CD4-positive, alpha-beta T cell (primary cell): ENCODE results near the gene RPL5. TPM values are rescaled to one million over a fixed set of nuclear protein-coding genes. Genes with fewer than 3 reads are reported as not detected.

Source experiments
- ATAC-seq: fragments of 200-7000 bp; cut with Tn5 transposase; one replicate; pipeline ENCODE4 v1.10.0; 2022; ENCODE audit warnings: mild to moderate bottlenecking; ENCODE audit not compliant: poor library complexity
- CTCF ChIA-PET: fragments of 350-600 bp; sonication (Branson Sonifier 250); formaldehyde crosslinking; loops from one replicate; lab custom pipeline; 2021; ENCODE audit warnings: antibody characterized with exemption, inconsistent platforms; lab: Charles Lee
- POLR2A ChIA-PET: fragments of 350-600 bp; sonication (Branson Sonifier 250); formaldehyde crosslinking; loops from one replicate; lab custom pipeline; 2021; ENCODE audit warnings: antibody characterized with exemption, inconsistent platforms; lab: Charles Lee
- DNase-seq, 14 experiments: peaks; one replicate each; pipeline ENCODE4 v3.0.0-alpha.2; 2013 to 2020; ENCODE audit warnings: mixed read lengths in 2 of 14
- H3K27ac ChIP-seq, 2 donors: one replicate each; pipeline versions ENCODE4 v1.5.1 to v1.7.0; 2013; ENCODE audit warnings: low read length in 2 of 2, low read depth in 1 of 2, mild to moderate bottlenecking in 1 of 2
- H3K27me3 ChIP-seq, 2 experiments: 1 replicate in 1 of 2; 2 replicates in 1 of 2; pipeline versions ENCODE4 v1.6.1 to v1.7.0; 2013; ENCODE audit warnings: low read length in 2 of 2, control low read depth in 1 of 2, mild to moderate bottlenecking in 1 of 2, moderate library complexity in 1 of 2; ENCODE audit not compliant: insufficient read depth in 2 of 2, control insufficient read depth in 1 of 2
- H3K36me3 ChIP-seq: one replicate; pipeline ENCODE4 v1.6.1; 2013; ENCODE audit warnings: low read length, control low read depth; ENCODE audit not compliant: insufficient read depth
- H3K4me1 ChIP-seq: one replicate; pipeline ENCODE4 v1.6.1; 2013; ENCODE audit warnings: low read length, control low read depth; ENCODE audit not compliant: insufficient read depth
- H3K4me3 ChIP-seq: one replicate; pipeline ENCODE4 v1.5.1; 2013; ENCODE audit warnings: mild to moderate bottlenecking, low read length, moderate library complexity
- H3K9me3 ChIP-seq, 2 experiments: 1 replicate in 1 of 2; 2 replicates in 1 of 2; pipeline versions ENCODE4 v1.6.1 to v1.7.0; 2013; ENCODE audit warnings: low read length in 2 of 2, mild to moderate bottlenecking in 2 of 2, control low read depth in 1 of 2, moderate library complexity in 1 of 2; ENCODE audit not compliant: control insufficient read depth in 1 of 2, insufficient read depth in 1 of 2
- H3K27ac Mint-ChIP-seq: one replicate; pipeline ENCODE4 v1.8.0; 2020; ENCODE audit warnings: mixed read lengths
- H3K27me3 Mint-ChIP-seq: one replicate; pipeline ENCODE4 v1.8.0; 2021; ENCODE audit warnings: mixed read lengths
- H3K36me3 Mint-ChIP-seq: one replicate; pipeline ENCODE4 v1.8.0; 2021; ENCODE audit warnings: low read depth, mixed read lengths
- H3K4me1 Mint-ChIP-seq: one replicate; pipeline ENCODE4 v1.8.0; 2021; ENCODE audit warnings: low read depth, mixed read lengths
- H3K4me3 Mint-ChIP-seq: one replicate; pipeline ENCODE4 v1.8.0; 2020; ENCODE audit warnings: mild to moderate bottlenecking, mixed read lengths
- H3K9me3 Mint-ChIP-seq: one replicate; pipeline ENCODE4 v1.8.0; 2020; ENCODE audit warnings: mixed read lengths
- CTCF ChIP-seq: fragments of 200-600 bp; IDR thresholded peaks from one replicate; pipeline ENCODE4 v1.8.0; 2022; ENCODE audit warnings: antibody characterized with exemption, mild to moderate bottlenecking
- intact Hi-C, 2 experiments: fragments of 100-400 bp; cut with DNase I in 1 of 2; cut with micrococcal nuclease in 1 of 2; formaldehyde crosslinking; loops; one replicate each; pipeline versions ENCODE4 v1.15.1 to v1.9.0; 2023 to 2025; cut with DNase I, micrococcal nuclease
- total RNA-seq, 174 experiments: library from RNA in 2 of 174; stranded (reverse) in 2 of 174; gene quantifications; one replicate each; pipeline ENCODE4 v1.2.3 and lab custom pipeline; 2021 to 2026

RPL5 gene
- total RNA-seq, 2 experiments from 2014 or later: 1,712 to 1,770 TPM

DNA sequence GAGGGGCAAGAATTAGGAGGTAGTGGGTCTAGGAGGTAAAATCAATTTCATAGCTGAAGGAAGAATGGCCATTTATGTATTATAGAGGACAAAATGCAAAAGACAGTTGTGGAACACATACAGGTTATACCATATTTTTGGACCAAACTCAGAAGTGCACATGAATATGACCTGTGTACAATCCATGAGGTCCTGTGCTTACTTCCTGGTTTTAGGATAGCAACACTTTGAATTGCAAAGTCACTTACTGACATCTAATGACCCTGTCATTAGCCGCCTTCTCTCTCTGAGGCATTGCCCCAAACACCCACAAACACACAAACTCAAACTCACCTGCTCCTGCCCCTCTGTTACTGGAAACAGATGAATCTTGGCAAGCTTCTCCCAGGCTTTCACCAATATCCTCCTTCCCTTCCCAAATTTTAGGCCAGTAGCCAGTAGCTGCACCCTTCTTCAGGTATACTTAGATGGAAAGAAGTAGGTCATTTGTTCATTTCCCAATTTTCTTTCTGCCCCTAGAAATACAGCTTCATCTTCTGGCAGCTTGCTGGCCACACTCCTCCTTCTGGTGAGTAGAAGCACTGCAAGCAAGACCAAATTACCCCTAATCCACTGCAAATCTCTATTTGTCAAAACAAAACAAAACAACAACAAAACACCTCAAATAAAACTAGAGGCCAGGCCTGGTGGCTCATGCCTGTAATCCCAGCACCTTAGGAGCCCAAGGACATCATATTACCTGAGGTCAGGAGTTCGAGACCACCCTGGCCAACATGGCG lies 13.7 kb upstream of the RPL5 start:
- H3K4me3 ChIP-seq: no peak overlapping the region
- Mint-ChIP-seq H3K9me3 (no peaks in the 10 kb centered on the region), H3K27me3 (peaks cover 6% of the 10 kb centered on the region), H3K4me3 (no peak overlapping the region), H3K4me1 (no peaks in the 10 kb centered on the region), H3K27ac (no peak overlapping the region), H3K36me3 (no peaks in the 10 kb centered on the region)
- no peaks in the 10 kb centered on the region for H3K9me3 ChIP-seq
- H3K27ac ChIP-seq: no peak overlapping the region
- H3K36me3 ChIP-seq: no peaks in the 10 kb centered on the region
- H3K4me1 ChIP-seq: no peaks in the 10 kb centered on the region
- H3K27me3 ChIP-seq: no peaks in the 10 kb centered on the region
- intact Hi-C loops: loop anchor here in 1 of 2 experiments (2.0 kb wide), 2 partner anchors 67 to 819 kb away; no protein-coding TSS in a partner anchor
- peak in 4 of 14 experiments; percentile 20 to 61 (median 48) for DNase-seq
- POLR2A ChIA-PET: interaction anchor here (1.3 kb wide), 2 partner anchors 13 to 69 kb away, joined by 4 to 6 read pairs; no protein-coding TSS in a partner anchor
- peak; percentile 65 for ATAC-seq
- CTCF ChIA-PET: interaction anchor here (1.0 to 1.7 kb wide), 4 partner anchors 14 to 72 kb away, joined by 3 to 17 read pairs (median 6); partner anchors contain the start of genes EVI5 and RPL5
- peak; percentile 52 for TF ChIP-seq CTCF

DNA sequence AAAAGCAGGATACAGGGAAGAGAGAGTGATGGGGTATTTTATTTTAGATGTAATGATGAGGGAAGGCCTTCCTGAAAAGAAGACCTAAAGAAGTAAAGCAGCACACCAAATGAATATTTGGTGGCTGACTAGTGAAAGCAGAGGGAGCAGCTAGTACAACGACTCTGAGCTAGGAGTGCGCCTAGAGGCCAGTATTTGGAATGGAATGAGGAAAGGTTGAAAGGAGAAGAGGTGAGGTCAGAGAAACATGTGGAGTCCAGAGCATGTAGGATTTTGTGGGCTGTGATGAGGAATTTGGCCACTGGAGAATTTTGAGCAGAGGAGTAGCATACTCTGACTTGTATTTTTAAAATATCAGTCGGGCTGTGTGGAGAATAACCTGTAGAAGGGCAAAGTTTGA lies 11.8 kb upstream of the RPL5 start:
- intact Hi-C loops: no loop called here
- Histone ChIP-seq H3K27ac (no peak overlapping the region), H3K36me3 (no peaks in the 10 kb centered on the region), H3K27me3 (no peaks in the 10 kb centered on the region), H3K4me3 (no peak overlapping the region), H3K9me3 (no peaks in the 10 kb centered on the region), H3K4me1 (no peaks in the 10 kb centered on the region)
- ATAC-seq (no peak), DNase-seq (no peak)
- no peak for TF ChIP-seq CTCF
- no peaks in the 10 kb centered on the region for H3K4me1 Mint-ChIP-seq
- ChIA-PET POLR2A (no interaction called here), CTCF (no interaction called here)
- H3K36me3 Mint-ChIP-seq: no peaks in the 10 kb centered on the region
- H3K4me3 Mint-ChIP-seq: no peak overlapping the region
- H3K27me3 Mint-ChIP-seq: peaks cover 6% of the 10 kb centered on the region
- H3K9me3 Mint-ChIP-seq: no peaks in the 10 kb centered on the region
- no peak overlapping the region for H3K27ac Mint-ChIP-seq

DNA sequence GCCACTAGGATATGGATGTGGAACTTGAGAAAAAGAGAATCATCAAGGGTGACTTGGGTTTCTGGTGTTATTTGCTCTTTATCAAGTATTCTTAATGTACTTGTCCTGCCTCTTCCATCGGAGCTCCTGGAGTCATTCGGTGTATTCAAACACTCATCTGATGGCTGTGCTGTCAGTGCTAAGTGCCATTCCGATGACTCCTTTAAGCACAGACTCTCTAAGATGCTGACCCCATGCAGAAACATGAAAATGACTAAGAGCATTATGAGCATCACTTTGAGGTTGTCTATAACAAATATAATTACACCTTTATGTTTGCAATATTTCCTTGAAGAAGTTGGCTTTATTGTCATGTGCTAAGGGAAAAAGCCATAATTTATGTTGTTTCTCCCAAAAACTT lies 11.3 kb upstream of the RPL5 start:
- H3K4me1 Mint-ChIP-seq: no peaks in the 10 kb centered on the region
- H3K4me1 ChIP-seq: no peaks in the 10 kb centered on the region
- DNase-seq (no peak), ATAC-seq (no peak)
- H3K4me3 Mint-ChIP-seq: no peak overlapping the region
- intact Hi-C loops: no loop called here
- POLR2A ChIA-PET: no interaction called here
- no peaks in the 10 kb centered on the region for H3K36me3 ChIP-seq
- no peaks in the 10 kb centered on the region for H3K36me3 Mint-ChIP-seq
- CTCF ChIA-PET: no interaction called here
- no peak for TF ChIP-seq CTCF
- no peak overlapping the region for H3K4me3 ChIP-seq
- H3K27me3 ChIP-seq: no peaks in the 10 kb centered on the region
- H3K27me3 Mint-ChIP-seq: peaks cover 6% of the 10 kb centered on the region
- H3K27ac Mint-ChIP-seq: no peak overlapping the region
- no peak overlapping the region for H3K27ac ChIP-seq
- H3K9me3 Mint-ChIP-seq: no peaks in the 10 kb centered on the region
- no peaks in the 10 kb centered on the region for H3K9me3 ChIP-seq
